Measurements from ENCODE around the gene PKMYT1. TPM values are rescaled to one million over a fixed set of nuclear protein-coding genes. Genes with fewer than 3 reads are reported as not detected.

Gene PKMYT1
- total and polyA plus RNA-seq, 9 of the 15 experiments (the other 6 are each of a cell fraction or from before 2014, with no cell fraction given) = 8.7 to 201 (median 37.8) TPM

GRCh38 chr16:3015865-3016521 lies 35.7 kb upstream of the PKMYT1 start (continued):
- TF ChIP-seq RBM25 (IDR thresholded peaks at IDR 0.05; ENCODE audit: low read depth, low read length, severe bottlenecking) (no peak), JUND (IDR thresholded peaks at IDR 0.05; ENCODE audit: borderline replicate concordance, low read depth, low read length) (no peak), JUND (tag; IDR thresholded peaks at IDR 0.05; ENCODE audit: borderline replicate concordance, low read depth, low read length) (0 out of 3 replicates have a peak, but pooled peaks have one; percentile 10), CBFA2T3 (IDR thresholded peaks at IDR 0.05) (peak; percentile 60), GABPB1 (CRISPR knock-in tag; IDR thresholded peaks at IDR 0.05) (no peak), SOX6 (IDR thresholded peaks at IDR 0.05) (peak; percentile 49; the same call in 1 of the 2 replicates), ZMIZ1 (IDR thresholded peaks at IDR 0.05; ENCODE audit: low read depth in 2 of 2, low read length in 2 of 2) (no peak), HNRNPK (IDR thresholded peaks at IDR 0.05; ENCODE audit: low read depth, low read length, poor library complexity, severe bottlenecking) (no peak), ATF3 (IDR thresholded peaks at IDR 0.05) (no peak), ATF3 (CRISPR knock-in tag; conservative IDR thresholded peaks at IDR 0.05) (no peak), CCNT2 (IDR thresholded peaks at IDR 0.05; ENCODE audit: borderline replicate concordance, extremely low read depth, insufficient read length, low read depth, low read length) (no peak), MEF2D (tag; conservative IDR thresholded peaks at IDR 0.05; ENCODE audit: low read depth) (no peak)
- TF ChIP-seq, protein P1, sequence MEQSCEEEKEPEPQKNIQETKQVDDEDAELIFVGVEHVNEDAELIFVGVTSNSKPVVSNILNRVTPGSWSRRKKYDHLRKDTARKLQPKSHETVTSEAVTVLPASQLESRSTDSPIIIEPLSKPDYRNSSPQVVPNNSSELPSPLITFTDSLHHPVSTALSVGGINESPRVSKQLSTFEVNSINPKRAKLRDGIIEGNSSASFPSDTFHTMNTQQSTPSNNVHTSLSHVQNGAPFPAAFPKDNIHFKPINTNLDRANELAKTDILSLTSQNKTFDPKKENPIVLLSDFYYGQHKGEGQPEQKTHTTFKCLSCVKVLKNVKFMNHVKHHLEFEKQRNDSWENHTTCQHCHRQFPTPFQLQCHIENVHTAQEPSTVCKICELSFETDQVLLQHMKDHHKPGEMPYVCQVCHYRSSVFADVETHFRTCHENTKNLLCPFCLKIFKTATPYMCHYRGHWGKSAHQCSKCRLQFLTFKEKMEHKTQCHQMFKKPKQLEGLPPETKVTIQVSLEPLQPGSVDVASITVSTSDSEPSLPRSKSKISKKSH (CRISPR knock-in tag; IDR thresholded peaks at IDR 0.05) = no peak
- TF ChIP-seq, protein P2, sequence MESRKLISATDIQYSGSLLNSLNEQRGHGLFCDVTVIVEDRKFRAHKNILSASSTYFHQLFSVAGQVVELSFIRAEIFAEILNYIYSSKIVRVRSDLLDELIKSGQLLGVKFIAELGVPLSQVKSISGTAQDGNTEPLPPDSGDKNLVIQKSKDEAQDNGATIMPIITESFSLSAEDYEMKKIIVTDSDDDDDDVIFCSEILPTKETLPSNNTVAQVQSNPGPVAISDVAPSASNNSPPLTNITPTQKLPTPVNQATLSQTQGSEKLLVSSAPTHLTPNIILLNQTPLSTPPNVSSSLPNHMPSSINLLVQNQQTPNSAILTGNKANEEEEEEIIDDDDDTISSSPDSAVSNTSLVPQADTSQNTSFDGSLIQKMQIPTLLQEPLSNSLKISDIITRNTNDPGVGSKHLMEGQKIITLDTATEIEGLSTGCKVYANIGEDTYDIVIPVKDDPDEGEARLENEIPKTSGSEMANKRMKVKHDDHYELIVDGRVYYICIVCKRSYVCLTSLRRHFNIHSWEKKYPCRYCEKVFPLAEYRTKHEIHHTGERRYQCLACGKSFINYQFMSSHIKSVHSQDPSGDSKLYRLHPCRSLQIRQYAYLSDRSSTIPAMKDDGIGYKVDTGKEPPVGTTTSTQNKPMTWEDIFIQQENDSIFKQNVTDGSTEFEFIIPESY (CRISPR knock-in tag; IDR thresholded peaks at IDR 0.05) = 0 out of 2 replicates have a peak, but pooled peaks have one; percentile 11
